A673 (cell line): ENCODE data around the gene STK33. TPM values are rescaled to one million over a fixed set of nuclear protein-coding genes. Genes with fewer than 3 reads are reported as not detected.

Experiments used
- BruUV-seq: library from RNA; stranded (reverse); fragments of 400-500 nt; replicated peaks from 2 replicates; lab custom pipeline; 2021; lab: Mats Ljungman, UMichigan
- CTCF ChIA-PET: fragments of 300-600 bp; sonication (Branson Sonifier 250); formaldehyde crosslinking; loops from one replicate; lab custom pipeline; 2022; ENCODE audit warnings: antibody characterized with exemption; lab: Charles Lee
- POLR2A ChIA-PET: fragments of 300-600 bp; sonication (Branson Sonifier 250); formaldehyde crosslinking; loops from one replicate; lab custom pipeline; 2022; ENCODE audit warnings: antibody characterized with exemption; ENCODE audit not compliant: low non-redundant PET; lab: Charles Lee
- DNase-seq: peaks from one replicate; pipeline ENCODE4 v3.0.0-alpha.2; 2015; ENCODE audit warnings: low spot score
- H3K27ac ChIP-seq: fragments of 200-600 bp; sonication (generic); 2 replicates; pipeline ENCODE4 v1.5.1; 2016; ENCODE audit warnings: mixed run types, low read depth, mild to moderate bottlenecking, mixed read lengths, antibody characterized with exemption, low read length; ENCODE audit not compliant: poor library complexity, severe bottlenecking
- H3K27me3 ChIP-seq: fragments of 200-600 bp; sonication (generic); replicated peaks from 2 replicates; pipeline ENCODE4 v1.6.1; 2017; ENCODE audit warnings: mixed run types, low read depth, mild to moderate bottlenecking, mixed read lengths, antibody characterized with exemption, low read length; ENCODE audit not compliant: insufficient read depth, poor library complexity
- H3K36me3 ChIP-seq: fragments of 200-600 bp; sonication (generic); 2 replicates; pipeline ENCODE4 v1.6.1; 2016; ENCODE audit warnings: mixed run types, mild to moderate bottlenecking, mixed read lengths, antibody characterized with exemption, low read length; ENCODE audit not compliant: insufficient read depth, poor library complexity, severe bottlenecking
- H3K4me1 ChIP-seq: fragments of 200-600 bp; sonication (generic); 2 replicates; pipeline ENCODE4 v1.6.1; 2017; ENCODE audit warnings: mixed run types, mild to moderate bottlenecking, mixed read lengths, antibody characterized with exemption, low read length; ENCODE audit not compliant: insufficient read depth, poor library complexity, severe bottlenecking
- H3K4me3 ChIP-seq: fragments of 200-600 bp; sonication (generic); 2 replicates; pipeline ENCODE4 v1.5.1; 2016; ENCODE audit warnings: low read depth, mixed run types, mild to moderate bottlenecking, mixed read lengths, low read length; ENCODE audit not compliant: poor library complexity, severe bottlenecking
- H3K9me3 ChIP-seq: fragments of 200-600 bp; sonication (generic); 2 replicates; pipeline ENCODE4 v1.6.1; 2016; ENCODE audit warnings: mixed run types, low read depth, mild to moderate bottlenecking, mixed read lengths, antibody characterized with exemption, low read length; ENCODE audit not compliant: poor library complexity, severe bottlenecking
- CTCF ChIP-seq: fragments of 300-800, 200-600 bp; sonication (generic); conservative IDR thresholded peaks from 2 replicates; pipeline ENCODE4 v1.5.1; 2017; ENCODE audit warnings: low read depth, mild to moderate bottlenecking, antibody characterized with exemption, low read length, moderate library complexity, mixed read lengths
- EZH2 ChIP-seq: fragments of 200-600 bp; sonication (generic); IDR thresholded peaks from 2 replicates; pipeline ENCODE4 v1.6.1; 2017; ENCODE audit warnings: borderline replicate concordance, low read depth, mild to moderate bottlenecking, mixed read lengths, antibody characterized with exemption, low read length; ENCODE audit not compliant: poor library complexity, severe bottlenecking
- intact Hi-C: fragments of 100-400 bp; cut with micrococcal nuclease; formaldehyde crosslinking; loops from one replicate; pipeline ENCODE4 v1.10.0; 2022; ENCODE audit not compliant: unreplicated experiment
- total RNA-seq: library from RNA; stranded (reverse); gene quantifications from 2 replicates; pipeline ENCODE4 v1.2.3, GENCODE V29; 2021

Gene STK33
- total RNA-seq, 1 experiment from 2014 or later, result not detected

- POLR2A ChIA-PET, result no interaction called here
- no TSS peak for BruUV-seq
- H3K36me3 ChIP-seq, result no peaks in the 10 kb centered on the region
These were observed 50.8 kb downstream of the STK33 start for GRCh38 chr11:8543278-8543677.

GRCh38 chr11:8541448-8541847 is 52.6 kb downstream of the STK33 start:
- POLR2A ChIA-PET, result no interaction called here

More at GRCh38 chr11:8543278-8543677, 50.8 kb downstream of the STK33 start:
- Histone ChIP-seq H3K4me1 (no peaks in the 10 kb centered on the region), H3K4me3 (no peak overlapping the region), H3K9me3 (no peaks in the 10 kb centered on the region), H3K27me3 (peaks cover 62% of the 10 kb centered on the region), H3K27ac (no peak overlapping the region)
- TF ChIP-seq CTCF (no peak), EZH2 (no peak)
- CTCF ChIA-PET, result no interaction called here
- intact Hi-C loops, result no loop called here
- DNase-seq, result no peak

GRCh38 chr11:8533332-8533731 is 60.7 kb downstream of the STK33 start:
- intact Hi-C loops, result no loop called here
- Histone ChIP-seq H3K27me3 (peaks cover 27% of the 10 kb centered on the region), H3K4me3 (no peak overlapping the region), H3K4me1 (no peaks in the 10 kb centered on the region), H3K27ac (no peak overlapping the region), H3K9me3 (no peaks in the 10 kb centered on the region), H3K36me3 (no peaks in the 10 kb centered on the region)
- BruUV-seq, result no TSS peak
- CTCF ChIA-PET, result no interaction called here
- POLR2A ChIA-PET, result no interaction called here
- no peak for DNase-seq
- TF ChIP-seq EZH2, result no peak
- TF ChIP-seq CTCF, result no peak

More at GRCh38 chr11:8541448-8541847, 52.6 kb downstream of the STK33 start:
- CTCF ChIA-PET, result no interaction called here
- Histone ChIP-seq H3K36me3 (no peaks in the 10 kb centered on the region), H3K4me1 (no peaks in the 10 kb centered on the region), H3K4me3 (no peak overlapping the region), H3K27me3 (peaks cover 62% of the 10 kb centered on the region), H3K9me3 (no peaks in the 10 kb centered on the region), H3K27ac (no peak overlapping the region)
- no peak for DNase-seq
- no peak for TF ChIP-seq CTCF
- no peak for TF ChIP-seq EZH2
- intact Hi-C loops, result no loop called here
- BruUV-seq, result no TSS peak
